Astrocyte of the spinal cord (primary cell): ENCODE results near the gene GAK.

Experiments used
- DNase-seq: peaks from one replicate; pipeline ENCODE4 v3.0.0; 2011; ENCODE audit warnings: low read depth, low spot score
- H3K4me3 ChIP-seq: 2 replicates; pipeline ENCODE4 v1.5.1; 2011; ENCODE audit warnings: low read depth, mild to moderate bottlenecking, low read length, moderate library complexity
- CTCF ChIP-seq: IDR thresholded peaks from 2 replicates; pipeline ENCODE4 v1.5.1; 2012; ENCODE audit warnings: low read depth, mild to moderate bottlenecking, low read length, inconsistent platforms
- in situ Hi-C: cut with HindIII; loops from 2 replicates; pipeline ENCODE4 v1.10.0; 2017; ENCODE audit warnings: low sequenced_read_pairs

GAK gene

GRCh38 chr4:898869-899555 is 33.1 kb downstream of the GAK start:
- no peak for DNase-seq
- no peak overlapping the region for H3K4me3 ChIP-seq
- no peak for TF ChIP-seq CTCF
- in situ Hi-C loops = no loop called here

- H3K4me3 ChIP-seq = no peak overlapping the region
- no peak for DNase-seq
- no peak for TF ChIP-seq CTCF
- in situ Hi-C loops = no loop called here
Measured at GRCh38 chr4:898123-898522, 34.0 kb downstream of the GAK start.

- no peak overlapping the region for H3K4me3 ChIP-seq
- no peak for TF ChIP-seq CTCF
- in situ Hi-C loops = no loop called here
- DNase-seq = no peak
Measured at GRCh38 chr4:896630-897029, 35.5 kb downstream of the GAK start.

GRCh38 chr4:896216-896615 is 35.9 kb downstream of the GAK start:
- H3K4me3 ChIP-seq = no peak overlapping the region
- in situ Hi-C loops = no loop called here
- no peak for TF ChIP-seq CTCF
- DNase-seq = no peak

GRCh38 chr4:895596-895995 is 36.5 kb downstream of the GAK start:
- TF ChIP-seq CTCF = no peak
- DNase-seq = no peak
- H3K4me3 ChIP-seq = no peak overlapping the region
- in situ Hi-C loops = no loop called here

GRCh38 chr4:893995-894705 is 38.0 kb downstream of the GAK start:
- in situ Hi-C loops = no loop called here
- no peak for TF ChIP-seq CTCF
- H3K4me3 ChIP-seq = no peak overlapping the region
- DNase-seq = no peak
